A673 (cell line): ENCODE data around the gene FNTB. TPM values are rescaled to one million over a fixed set of nuclear protein-coding genes. Genes with fewer than 3 reads are reported as not detected.

Experiments used
- BruUV-seq: library from RNA; stranded (reverse); fragments of 400-500 nt; replicated peaks from 2 replicates; lab custom pipeline; 2021; lab: Mats Ljungman, UMichigan
- CTCF ChIA-PET: fragments of 300-600 bp; sonication (Branson Sonifier 250); formaldehyde crosslinking; loops from one replicate; lab custom pipeline; 2022; ENCODE audit warnings: antibody characterized with exemption; lab: Charles Lee
- POLR2A ChIA-PET: fragments of 300-600 bp; sonication (Branson Sonifier 250); formaldehyde crosslinking; loops from one replicate; lab custom pipeline; 2022; ENCODE audit warnings: antibody characterized with exemption; ENCODE audit not compliant: low non-redundant PET; lab: Charles Lee
- DNase-seq: peaks from one replicate; pipeline ENCODE4 v3.0.0-alpha.2; 2015; ENCODE audit warnings: low spot score
- H3K27ac ChIP-seq: fragments of 200-600 bp; sonication (generic); 2 replicates; pipeline ENCODE4 v1.5.1; 2016; ENCODE audit warnings: mixed run types, low read depth, mild to moderate bottlenecking, mixed read lengths, antibody characterized with exemption, low read length; ENCODE audit not compliant: poor library complexity, severe bottlenecking
- H3K27me3 ChIP-seq: fragments of 200-600 bp; sonication (generic); replicated peaks from 2 replicates; pipeline ENCODE4 v1.6.1; 2017; ENCODE audit warnings: mixed run types, low read depth, mild to moderate bottlenecking, mixed read lengths, antibody characterized with exemption, low read length; ENCODE audit not compliant: insufficient read depth, poor library complexity
- H3K36me3 ChIP-seq: fragments of 200-600 bp; sonication (generic); 2 replicates; pipeline ENCODE4 v1.6.1; 2016; ENCODE audit warnings: mixed run types, mild to moderate bottlenecking, mixed read lengths, antibody characterized with exemption, low read length; ENCODE audit not compliant: insufficient read depth, poor library complexity, severe bottlenecking
- H3K4me1 ChIP-seq: fragments of 200-600 bp; sonication (generic); 2 replicates; pipeline ENCODE4 v1.6.1; 2017; ENCODE audit warnings: mixed run types, mild to moderate bottlenecking, mixed read lengths, antibody characterized with exemption, low read length; ENCODE audit not compliant: insufficient read depth, poor library complexity, severe bottlenecking
- H3K4me3 ChIP-seq: fragments of 200-600 bp; sonication (generic); 2 replicates; pipeline ENCODE4 v1.5.1; 2016; ENCODE audit warnings: low read depth, mixed run types, mild to moderate bottlenecking, mixed read lengths, low read length; ENCODE audit not compliant: poor library complexity, severe bottlenecking
- H3K9me3 ChIP-seq: fragments of 200-600 bp; sonication (generic); 2 replicates; pipeline ENCODE4 v1.6.1; 2016; ENCODE audit warnings: mixed run types, low read depth, mild to moderate bottlenecking, mixed read lengths, antibody characterized with exemption, low read length; ENCODE audit not compliant: poor library complexity, severe bottlenecking
- CTCF ChIP-seq: fragments of 300-800, 200-600 bp; sonication (generic); conservative IDR thresholded peaks from 2 replicates; pipeline ENCODE4 v1.5.1; 2017; ENCODE audit warnings: low read depth, mild to moderate bottlenecking, antibody characterized with exemption, low read length, moderate library complexity, mixed read lengths
- EZH2 ChIP-seq: fragments of 200-600 bp; sonication (generic); IDR thresholded peaks from 2 replicates; pipeline ENCODE4 v1.6.1; 2017; ENCODE audit warnings: borderline replicate concordance, low read depth, mild to moderate bottlenecking, mixed read lengths, antibody characterized with exemption, low read length; ENCODE audit not compliant: poor library complexity, severe bottlenecking
- intact Hi-C: fragments of 100-400 bp; cut with micrococcal nuclease; formaldehyde crosslinking; loops from one replicate; pipeline ENCODE4 v1.10.0; 2022; ENCODE audit not compliant: unreplicated experiment
- total RNA-seq: library from RNA; stranded (reverse); gene quantifications from 2 replicates; pipeline ENCODE4 v1.2.3, GENCODE V29; 2021

Gene FNTB
- total RNA-seq, 1 experiment from 2014 or later, result 24.0 TPM

DNA sequence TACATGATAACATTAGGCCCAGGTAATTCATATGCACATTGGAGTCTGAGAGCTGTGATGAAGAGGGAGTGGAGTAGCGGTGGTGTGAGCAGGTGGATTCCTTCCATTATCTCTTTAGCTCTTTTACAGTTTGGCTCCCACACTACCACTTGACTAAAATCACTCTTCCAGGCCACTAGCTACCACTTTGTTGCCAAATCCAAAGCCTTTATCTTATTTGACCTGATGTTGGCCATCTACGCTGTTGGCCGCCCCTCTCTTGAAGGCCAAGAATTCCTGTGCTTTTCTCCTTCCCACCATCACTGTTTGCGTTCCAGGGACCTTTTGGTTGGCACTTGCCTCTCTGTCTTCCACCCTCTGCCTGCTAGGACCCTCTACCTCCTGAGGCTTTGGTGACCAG is 119.6 kb downstream of the FNTB start:
- intact Hi-C loops, result no loop called here
- Histone ChIP-seq H3K27ac (no peak overlapping the region), H3K4me1 (peaks cover 4% of the 10 kb centered on the region), H3K9me3 (no peaks in the 10 kb centered on the region), H3K36me3 (no peaks in the 10 kb centered on the region), H3K27me3 (no peaks in the 10 kb centered on the region), H3K4me3 (no peak overlapping the region)
- no peak for DNase-seq
- TF ChIP-seq CTCF, result no peak
- TF ChIP-seq EZH2, result no peak
- CTCF ChIA-PET, result no interaction called here
- POLR2A ChIA-PET, result no interaction called here
- no TSS peak for BruUV-seq

DNA sequence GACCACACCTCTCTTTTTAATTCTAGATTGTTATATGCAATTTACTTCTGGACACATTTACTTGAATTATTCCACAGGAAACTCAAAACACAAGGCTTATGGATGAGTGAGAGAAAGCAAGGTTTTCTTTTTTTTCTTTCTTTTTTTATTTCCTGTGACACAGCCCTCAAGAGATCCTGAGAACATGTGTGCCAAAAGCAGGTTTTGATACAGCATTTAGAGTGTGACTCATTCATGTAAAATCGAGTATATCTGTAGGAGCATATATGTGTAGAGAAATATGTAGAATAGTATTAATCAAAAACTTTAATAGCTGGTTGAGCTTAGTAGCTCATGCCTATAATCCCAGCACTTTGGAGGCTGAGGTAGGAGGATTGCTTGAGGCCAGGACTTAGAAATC is 120.0 kb downstream of the FNTB start:
- H3K9me3 ChIP-seq, result no peaks in the 10 kb centered on the region
- H3K27ac ChIP-seq, result no peak overlapping the region
- TF ChIP-seq CTCF, result no peak
- no TSS peak for BruUV-seq
- no peaks in the 10 kb centered on the region for H3K36me3 ChIP-seq
- H3K27me3 ChIP-seq, result no peaks in the 10 kb centered on the region
- intact Hi-C loops, result no loop called here
- H3K4me3 ChIP-seq, result no peak overlapping the region
- ChIA-PET POLR2A (no interaction called here), CTCF (no interaction called here)
- peaks cover 4% of the 10 kb centered on the region for H3K4me1 ChIP-seq
- no peak for DNase-seq

DNA sequence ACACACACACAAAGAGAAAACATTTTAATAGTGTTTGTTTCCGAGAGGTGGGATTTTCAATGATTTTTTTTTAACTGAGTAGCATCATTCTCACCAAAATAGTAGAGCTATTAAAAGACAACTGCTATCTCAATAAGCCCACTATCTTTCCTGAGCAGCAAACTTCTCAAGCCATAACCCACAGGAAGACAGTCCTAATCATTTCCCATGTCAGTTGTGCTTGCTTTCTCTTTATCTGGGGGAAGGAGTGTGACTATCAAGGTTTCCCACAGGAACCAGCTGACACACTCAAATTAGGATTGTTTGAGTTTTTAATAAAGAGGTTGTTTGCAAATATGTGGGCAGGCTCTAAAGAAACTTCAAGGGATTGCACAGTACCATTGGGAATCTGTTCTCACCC is 120.5 kb downstream of the FNTB start:
- Histone ChIP-seq H3K4me3 (no peak overlapping the region), H3K36me3 (no peaks in the 10 kb centered on the region), H3K4me1 (peaks cover 4% of the 10 kb centered on the region), H3K9me3 (no peaks in the 10 kb centered on the region), H3K27me3 (no peaks in the 10 kb centered on the region), H3K27ac (no peak overlapping the region)
- no TSS peak for BruUV-seq
- intact Hi-C loops, result no loop called here
- ChIA-PET POLR2A (no interaction called here), CTCF (no interaction called here)
- no peak for TF ChIP-seq CTCF
- TF ChIP-seq EZH2, result no peak
- DNase-seq, result no peak
